A673 (cell line): ENCODE data around the gene NFATC2. TPM values are rescaled to one million over a fixed set of nuclear protein-coding genes. Genes with fewer than 3 reads are reported as not detected.

Experiments used
- BruUV-seq: library from RNA; stranded (reverse); fragments of 400-500 nt; replicated peaks from 2 replicates; lab custom pipeline; 2021; lab: Mats Ljungman, UMichigan
- CTCF ChIA-PET: fragments of 300-600 bp; sonication (Branson Sonifier 250); formaldehyde crosslinking; loops from one replicate; lab custom pipeline; 2022; ENCODE audit warnings: antibody characterized with exemption; lab: Charles Lee
- POLR2A ChIA-PET: fragments of 300-600 bp; sonication (Branson Sonifier 250); formaldehyde crosslinking; loops from one replicate; lab custom pipeline; 2022; ENCODE audit warnings: antibody characterized with exemption; ENCODE audit not compliant: low non-redundant PET; lab: Charles Lee
- DNase-seq: peaks from one replicate; pipeline ENCODE4 v3.0.0-alpha.2; 2015; ENCODE audit warnings: low spot score
- H3K27ac ChIP-seq: fragments of 200-600 bp; sonication (generic); 2 replicates; pipeline ENCODE4 v1.5.1; 2016; ENCODE audit warnings: mixed run types, low read depth, mild to moderate bottlenecking, mixed read lengths, antibody characterized with exemption, low read length; ENCODE audit not compliant: poor library complexity, severe bottlenecking
- H3K27me3 ChIP-seq: fragments of 200-600 bp; sonication (generic); replicated peaks from 2 replicates; pipeline ENCODE4 v1.6.1; 2017; ENCODE audit warnings: mixed run types, low read depth, mild to moderate bottlenecking, mixed read lengths, antibody characterized with exemption, low read length; ENCODE audit not compliant: insufficient read depth, poor library complexity
- H3K36me3 ChIP-seq: fragments of 200-600 bp; sonication (generic); 2 replicates; pipeline ENCODE4 v1.6.1; 2016; ENCODE audit warnings: mixed run types, mild to moderate bottlenecking, mixed read lengths, antibody characterized with exemption, low read length; ENCODE audit not compliant: insufficient read depth, poor library complexity, severe bottlenecking
- H3K4me1 ChIP-seq: fragments of 200-600 bp; sonication (generic); 2 replicates; pipeline ENCODE4 v1.6.1; 2017; ENCODE audit warnings: mixed run types, mild to moderate bottlenecking, mixed read lengths, antibody characterized with exemption, low read length; ENCODE audit not compliant: insufficient read depth, poor library complexity, severe bottlenecking
- H3K4me3 ChIP-seq: fragments of 200-600 bp; sonication (generic); 2 replicates; pipeline ENCODE4 v1.5.1; 2016; ENCODE audit warnings: low read depth, mixed run types, mild to moderate bottlenecking, mixed read lengths, low read length; ENCODE audit not compliant: poor library complexity, severe bottlenecking
- H3K9me3 ChIP-seq: fragments of 200-600 bp; sonication (generic); 2 replicates; pipeline ENCODE4 v1.6.1; 2016; ENCODE audit warnings: mixed run types, low read depth, mild to moderate bottlenecking, mixed read lengths, antibody characterized with exemption, low read length; ENCODE audit not compliant: poor library complexity, severe bottlenecking
- EZH2 ChIP-seq: fragments of 200-600 bp; sonication (generic); IDR thresholded peaks from 2 replicates; pipeline ENCODE4 v1.6.1; 2017; ENCODE audit warnings: borderline replicate concordance, low read depth, mild to moderate bottlenecking, mixed read lengths, antibody characterized with exemption, low read length; ENCODE audit not compliant: poor library complexity, severe bottlenecking
- intact Hi-C: fragments of 100-400 bp; cut with micrococcal nuclease; formaldehyde crosslinking; loops from one replicate; pipeline ENCODE4 v1.10.0; 2022; ENCODE audit not compliant: unreplicated experiment
- total RNA-seq: library from RNA; stranded (reverse); gene quantifications from 2 replicates; pipeline ENCODE4 v1.2.3, GENCODE V29; 2021
- TF ChIP-seq, protein P1 (sequence below): fragments of 300-800, 200-600 bp; sonication (generic); conservative IDR thresholded peaks from 2 replicates; pipeline ENCODE4 v1.5.1; 2017; ENCODE audit warnings: low read depth, mild to moderate bottlenecking, antibody characterized with exemption, low read length, moderate library complexity, mixed read lengths

NFATC2 gene
- total RNA-seq, 1 experiment from 2014 or later, result 0.64 TPM

DNA sequence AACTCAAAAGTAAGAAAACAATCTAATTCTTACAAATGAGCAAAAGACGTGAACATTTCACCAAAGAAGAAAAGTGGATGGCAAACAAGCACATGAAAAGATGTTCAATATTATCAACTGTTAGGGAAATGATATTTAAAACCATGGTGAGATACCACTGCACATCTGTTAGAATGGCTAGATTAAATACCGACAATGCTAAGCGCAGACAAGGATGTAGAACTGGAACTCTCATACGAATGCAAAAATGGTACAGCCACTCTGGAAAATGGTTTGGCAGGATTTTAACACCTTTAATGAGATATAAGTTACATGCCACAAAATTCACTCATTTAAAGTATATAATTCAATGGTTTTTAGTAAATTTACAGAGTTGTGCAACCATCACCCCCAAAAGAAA, 44.6 kb upstream of the NFATC2 start:
- no peak for TF ChIP-seq EZH2
- TF ChIP-seq, protein P1, sequence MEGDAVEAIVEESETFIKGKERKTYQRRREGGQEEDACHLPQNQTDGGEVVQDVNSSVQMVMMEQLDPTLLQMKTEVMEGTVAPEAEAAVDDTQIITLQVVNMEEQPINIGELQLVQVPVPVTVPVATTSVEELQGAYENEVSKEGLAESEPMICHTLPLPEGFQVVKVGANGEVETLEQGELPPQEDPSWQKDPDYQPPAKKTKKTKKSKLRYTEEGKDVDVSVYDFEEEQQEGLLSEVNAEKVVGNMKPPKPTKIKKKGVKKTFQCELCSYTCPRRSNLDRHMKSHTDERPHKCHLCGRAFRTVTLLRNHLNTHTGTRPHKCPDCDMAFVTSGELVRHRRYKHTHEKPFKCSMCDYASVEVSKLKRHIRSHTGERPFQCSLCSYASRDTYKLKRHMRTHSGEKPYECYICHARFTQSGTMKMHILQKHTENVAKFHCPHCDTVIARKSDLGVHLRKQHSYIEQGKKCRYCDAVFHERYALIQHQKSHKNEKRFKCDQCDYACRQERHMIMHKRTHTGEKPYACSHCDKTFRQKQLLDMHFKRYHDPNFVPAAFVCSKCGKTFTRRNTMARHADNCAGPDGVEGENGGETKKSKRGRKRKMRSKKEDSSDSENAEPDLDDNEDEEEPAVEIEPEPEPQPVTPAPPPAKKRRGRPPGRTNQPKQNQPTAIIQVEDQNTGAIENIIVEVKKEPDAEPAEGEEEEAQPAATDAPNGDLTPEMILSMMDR, result no peak
- POLR2A ChIA-PET, result no interaction called here
- no peak for DNase-seq
- Histone ChIP-seq H3K4me3 (no peak overlapping the region), H3K27me3 (no peaks in the 10 kb centered on the region), H3K27ac (no peak overlapping the region), H3K36me3 (no peaks in the 10 kb centered on the region), H3K4me1 (no peaks in the 10 kb centered on the region), H3K9me3 (no peaks in the 10 kb centered on the region)
- CTCF ChIA-PET, result no interaction called here
- intact Hi-C loops, result no loop called here
- no TSS peak for BruUV-seq

DNA sequence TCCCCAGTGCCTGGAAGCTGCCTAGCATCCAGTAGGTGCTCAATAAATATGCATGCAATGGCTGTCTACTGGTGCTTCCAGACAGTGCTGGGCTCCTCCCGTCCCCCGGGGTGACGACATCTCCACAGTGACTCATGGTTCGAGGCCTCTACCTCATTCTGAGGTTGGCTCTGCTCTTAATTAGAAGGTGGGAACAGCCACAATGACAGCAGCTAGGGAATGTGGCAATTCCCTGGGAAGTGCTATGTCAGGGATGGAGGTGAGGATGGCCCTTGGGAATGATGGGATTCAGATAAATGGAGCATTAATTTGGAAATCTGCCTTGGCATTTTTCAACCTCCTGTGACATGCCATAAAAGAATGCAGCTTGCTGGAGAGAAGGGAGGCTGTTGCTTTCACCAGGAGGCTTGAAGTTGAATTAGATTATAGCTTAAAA, 43.5 kb upstream of the NFATC2 start:
- no peaks in the 10 kb centered on the region for H3K36me3 ChIP-seq
- TF ChIP-seq EZH2, result no peak
- TF ChIP-seq, protein P1, result no peak
- no peaks in the 10 kb centered on the region for H3K27me3 ChIP-seq
- CTCF ChIA-PET, result no interaction called here
- no peak for DNase-seq
- intact Hi-C loops, result no loop called here
- POLR2A ChIA-PET, result no interaction called here
- H3K4me1 ChIP-seq, result no peaks in the 10 kb centered on the region
- no TSS peak for BruUV-seq
- H3K9me3 ChIP-seq, result no peaks in the 10 kb centered on the region
- H3K4me3 ChIP-seq, result no peak overlapping the region
- no peak overlapping the region for H3K27ac ChIP-seq

DNA sequence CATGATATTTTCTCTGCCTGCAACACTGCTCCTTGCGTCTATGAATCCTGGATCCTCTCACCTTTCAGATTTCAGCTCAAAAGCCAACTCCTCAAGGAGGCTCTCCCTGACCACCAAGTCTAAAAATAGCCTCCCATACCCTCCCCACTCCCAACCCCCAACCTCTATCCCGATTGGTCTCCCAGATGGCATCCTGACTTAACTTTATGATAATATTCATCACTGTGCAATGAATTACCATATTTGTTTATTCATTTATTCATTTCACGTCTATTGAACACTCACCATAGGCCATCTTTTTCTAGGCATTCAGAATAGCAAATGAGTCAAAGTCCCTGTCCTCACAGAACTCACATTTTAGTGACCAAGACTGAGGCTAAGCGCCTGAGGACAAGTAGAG, 42.6 kb upstream of the NFATC2 start:
- DNase-seq, result no peak
- Histone ChIP-seq H3K9me3 (no peaks in the 10 kb centered on the region), H3K36me3 (no peaks in the 10 kb centered on the region), H3K27me3 (no peaks in the 10 kb centered on the region), H3K4me3 (no peak overlapping the region), H3K27ac (no peak overlapping the region), H3K4me1 (no peaks in the 10 kb centered on the region)
- BruUV-seq, result no TSS peak
- no peak for TF ChIP-seq EZH2
- TF ChIP-seq, protein P1, result no peak
- intact Hi-C loops, result no loop called here
- ChIA-PET CTCF (no interaction called here), POLR2A (no interaction called here)
